ENCODE data around the gene CLDN19. TPM values are rescaled to one million over a fixed set of nuclear protein-coding genes. Genes with fewer than 3 reads are reported as not detected.

Gene CLDN19
- total and polyA plus RNA-seq, 12 donors: 0.20 to 0.91 TPM; not detected in 10

DNA sequence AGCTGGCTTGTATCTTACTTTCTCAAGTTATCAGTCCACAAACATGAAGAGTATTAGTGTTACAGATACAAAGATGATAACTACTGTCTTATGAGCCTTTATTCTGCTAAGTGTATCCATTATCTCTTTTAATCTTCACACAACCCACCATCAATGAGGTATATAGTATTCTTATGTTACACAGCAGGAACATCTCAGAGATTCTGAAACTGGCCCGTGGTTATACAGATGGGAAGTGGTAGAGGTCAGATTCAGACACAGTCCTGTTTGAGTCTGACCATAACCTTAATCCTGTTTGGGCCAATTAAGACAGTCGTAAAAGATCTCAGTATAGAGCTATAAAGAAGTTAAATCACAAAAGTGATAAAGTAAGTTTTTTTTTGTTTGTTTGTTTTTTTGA is 39.7 kb upstream of the CLDN19 start:
- H3K4me1 ChIP-seq (replicated peaks in 1 of 2): peaks cover 0 to 1% of the 10 kb centered on the region in 2 donors
- intact Hi-C loops (cut with DNase I): loop anchor here in 1 of 2 donors (5.0 kb wide), 1 partner anchor 293 kb away; no protein-coding TSS in a partner anchor
- 70 to 85% (median 81%) methylated on average over 2 of the region's 2 CpGs for WGBS, 4 donors

DNA sequence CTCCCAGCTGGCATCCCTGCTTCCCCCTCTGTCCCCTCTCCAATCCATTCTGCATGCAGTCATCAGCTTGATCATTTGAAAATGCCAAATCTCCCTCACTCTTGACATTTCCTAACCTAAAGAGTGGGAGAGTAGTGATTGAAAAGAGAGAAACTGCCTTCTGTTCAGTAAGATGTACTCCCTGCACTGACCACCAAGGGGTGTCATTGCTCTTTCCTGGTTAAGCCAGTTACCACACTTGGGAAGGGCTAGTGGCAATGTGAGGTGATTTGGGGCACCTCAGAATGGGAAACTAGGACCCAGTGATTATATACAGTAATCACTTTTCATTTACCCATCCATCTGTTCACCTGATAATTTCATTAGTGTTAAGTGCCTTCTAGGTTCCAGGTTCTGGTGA is 37.8 kb upstream of the CLDN19 start:
- intact Hi-C loops (cut with DNase I): loop anchor here in 1 of 2 donors (5.0 kb wide), 1 partner anchor 294 kb away; no protein-coding TSS in a partner anchor
- Histone ChIP-seq H3K27ac (no peak overlapping the region), H3K27me3 (no peaks in the 10 kb centered on the region), H3K4me3 (no peak overlapping the region), H3K36me3 (replicated peaks in 1 of 2) (peaks cover 0 to 33% of the 10 kb centered on the region in 2 donors), H3K4me1 (replicated peaks in 1 of 2) (no peaks in the 10 kb centered on the region), H3K9me3 (replicated peaks in 1 of 3) (no peaks in the 10 kb centered on the region)
- peak in 3 of 7 donors; percentile 25 to 46 (median 38) for DNase-seq
- TF ChIP-seq, protein P1, sequence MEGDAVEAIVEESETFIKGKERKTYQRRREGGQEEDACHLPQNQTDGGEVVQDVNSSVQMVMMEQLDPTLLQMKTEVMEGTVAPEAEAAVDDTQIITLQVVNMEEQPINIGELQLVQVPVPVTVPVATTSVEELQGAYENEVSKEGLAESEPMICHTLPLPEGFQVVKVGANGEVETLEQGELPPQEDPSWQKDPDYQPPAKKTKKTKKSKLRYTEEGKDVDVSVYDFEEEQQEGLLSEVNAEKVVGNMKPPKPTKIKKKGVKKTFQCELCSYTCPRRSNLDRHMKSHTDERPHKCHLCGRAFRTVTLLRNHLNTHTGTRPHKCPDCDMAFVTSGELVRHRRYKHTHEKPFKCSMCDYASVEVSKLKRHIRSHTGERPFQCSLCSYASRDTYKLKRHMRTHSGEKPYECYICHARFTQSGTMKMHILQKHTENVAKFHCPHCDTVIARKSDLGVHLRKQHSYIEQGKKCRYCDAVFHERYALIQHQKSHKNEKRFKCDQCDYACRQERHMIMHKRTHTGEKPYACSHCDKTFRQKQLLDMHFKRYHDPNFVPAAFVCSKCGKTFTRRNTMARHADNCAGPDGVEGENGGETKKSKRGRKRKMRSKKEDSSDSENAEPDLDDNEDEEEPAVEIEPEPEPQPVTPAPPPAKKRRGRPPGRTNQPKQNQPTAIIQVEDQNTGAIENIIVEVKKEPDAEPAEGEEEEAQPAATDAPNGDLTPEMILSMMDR (IDR thresholded peaks at IDR 0.05): peak; percentile 34 to 75 (median 61)
- no peak for TF ChIP-seq POLR2A (IDR thresholded peaks at IDR 0.05)

More for the DNA sequence above, 39.7 kb upstream of the CLDN19 start:
- no peak for DNase-seq
- H3K36me3 ChIP-seq (replicated peaks in 1 of 2): peaks cover 0 to 24% of the 10 kb centered on the region in 2 donors
- no peaks in the 10 kb centered on the region for H3K27me3 ChIP-seq
- TF ChIP-seq, protein P1 (IDR thresholded peaks at IDR 0.05): no peak
- TF ChIP-seq POLR2A (IDR thresholded peaks at IDR 0.05): no peak
- no peaks in the 10 kb centered on the region for H3K9me3 ChIP-seq (replicated peaks in 1 of 3)
- no peak overlapping the region for H3K4me3 ChIP-seq
- H3K27ac ChIP-seq: no peak overlapping the region

DNA sequence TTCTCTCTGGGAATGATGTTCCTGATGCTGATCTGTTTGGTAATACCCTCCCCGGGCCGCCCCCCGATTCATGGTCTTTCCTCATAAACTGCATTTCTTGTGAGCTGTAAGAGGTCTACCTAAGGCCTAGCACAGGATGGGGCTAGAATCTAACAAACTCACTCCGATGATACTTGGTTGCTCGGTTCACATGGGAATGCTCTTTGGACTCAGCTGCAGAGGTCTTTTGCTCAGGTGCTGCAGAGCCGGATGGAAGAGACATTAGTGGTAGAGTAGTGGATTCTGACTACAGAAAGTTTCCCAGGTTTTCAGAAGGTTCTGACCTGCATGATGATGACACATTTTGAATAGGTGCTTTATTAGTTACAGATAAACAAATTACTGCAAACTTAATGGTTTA is 36.5 kb upstream of the CLDN19 start:
- Histone ChIP-seq H3K4me1 (replicated peaks in 1 of 2) (peaks cover 0 to under 1% of the 10 kb centered on the region in 2 donors), H3K9me3 (replicated peaks in 1 of 3) (no peaks in the 10 kb centered on the region), H3K4me3 (no peak overlapping the region), H3K27ac (no peak overlapping the region), H3K27me3 (no peaks in the 10 kb centered on the region), H3K36me3 (replicated peaks in 1 of 2) (peaks cover 0 to 33% of the 10 kb centered on the region in 2 donors)
- intact Hi-C loops (cut with DNase I): loop anchor here in 1 of 2 donors (5.0 kb wide), 1 partner anchor 296 kb away; no protein-coding TSS in a partner anchor
- TF ChIP-seq, protein P1 (IDR thresholded peaks at IDR 0.05): no peak
- TF ChIP-seq POLR2A (IDR thresholded peaks at IDR 0.05): no peak
- 96 to 97% (median 96%) methylated on average over 6 of the region's 6 CpGs for WGBS, 4 donors
- no peak for DNase-seq

DNA sequence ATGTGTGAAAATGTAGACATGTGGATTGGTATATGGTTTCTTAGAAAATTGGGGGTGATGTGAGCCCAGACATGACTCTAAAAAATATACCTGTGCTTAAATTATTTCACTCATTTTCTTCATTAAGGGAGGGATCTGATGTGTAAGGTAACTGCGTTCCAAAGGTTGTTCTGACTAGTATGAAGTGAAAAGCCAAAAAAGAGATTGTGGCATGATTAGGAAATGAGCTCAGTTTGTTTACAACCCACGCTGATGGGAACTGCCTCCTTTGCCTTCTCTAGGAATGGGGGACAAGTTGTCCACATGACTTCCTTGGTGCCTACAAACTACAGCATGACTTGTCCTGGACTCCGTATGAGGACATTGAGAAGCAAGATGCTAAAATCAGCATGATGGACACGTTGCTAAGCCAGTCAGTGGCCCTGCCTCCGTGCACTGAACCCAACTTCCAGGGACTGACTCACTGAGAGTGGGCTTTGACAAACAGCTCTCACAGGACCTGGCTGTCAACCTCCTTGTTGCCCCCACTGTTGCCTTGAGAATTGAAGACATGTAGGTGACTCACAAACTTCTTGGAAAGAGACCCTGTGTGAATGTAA is 35.0 kb upstream of the CLDN19 start:
- intact Hi-C loops (cut with DNase I): loop anchor here in 1 of 2 donors (5.0 kb wide), 1 partner anchor 297 kb away; no protein-coding TSS in a partner anchor
- Histone ChIP-seq H3K4me3 (no peak overlapping the region), H3K27me3 (no peaks in the 10 kb centered on the region), H3K27ac (no peak overlapping the region), H3K36me3 (replicated peaks in 1 of 2) (peaks cover 0 to 33% of the 10 kb centered on the region in 2 donors), H3K4me1 (replicated peaks in 1 of 2) (peaks cover 0 to 13% of the 10 kb centered on the region in 2 donors), H3K9me3 (replicated peaks in 1 of 3) (no peaks in the 10 kb centered on the region)
- DNase-seq: no peak
- TF ChIP-seq POLR2A (IDR thresholded peaks at IDR 0.05): no peak
- TF ChIP-seq, protein P1 (IDR thresholded peaks at IDR 0.05): no peak
- WGBS, 4 donors: 86 to 91% (median 89%) methylated on average over 2 to 5 of the region's 5 CpGs
